ENCODE results near the gene ORC6. TPM values are rescaled to one million over a fixed set of nuclear protein-coding genes. Genes with fewer than 3 reads are reported as not detected.
A peak's percentile ranks its signal among the peaks of the same experiment; 100 is the strongest.

ORC6 gene
- total and polyA plus RNA-seq, 9 of the 15 experiments (the other 6 are each of a cell fraction or from before 2014, with no cell fraction given): 18.7 to 71.4 (median 47.0) TPM

DNA sequence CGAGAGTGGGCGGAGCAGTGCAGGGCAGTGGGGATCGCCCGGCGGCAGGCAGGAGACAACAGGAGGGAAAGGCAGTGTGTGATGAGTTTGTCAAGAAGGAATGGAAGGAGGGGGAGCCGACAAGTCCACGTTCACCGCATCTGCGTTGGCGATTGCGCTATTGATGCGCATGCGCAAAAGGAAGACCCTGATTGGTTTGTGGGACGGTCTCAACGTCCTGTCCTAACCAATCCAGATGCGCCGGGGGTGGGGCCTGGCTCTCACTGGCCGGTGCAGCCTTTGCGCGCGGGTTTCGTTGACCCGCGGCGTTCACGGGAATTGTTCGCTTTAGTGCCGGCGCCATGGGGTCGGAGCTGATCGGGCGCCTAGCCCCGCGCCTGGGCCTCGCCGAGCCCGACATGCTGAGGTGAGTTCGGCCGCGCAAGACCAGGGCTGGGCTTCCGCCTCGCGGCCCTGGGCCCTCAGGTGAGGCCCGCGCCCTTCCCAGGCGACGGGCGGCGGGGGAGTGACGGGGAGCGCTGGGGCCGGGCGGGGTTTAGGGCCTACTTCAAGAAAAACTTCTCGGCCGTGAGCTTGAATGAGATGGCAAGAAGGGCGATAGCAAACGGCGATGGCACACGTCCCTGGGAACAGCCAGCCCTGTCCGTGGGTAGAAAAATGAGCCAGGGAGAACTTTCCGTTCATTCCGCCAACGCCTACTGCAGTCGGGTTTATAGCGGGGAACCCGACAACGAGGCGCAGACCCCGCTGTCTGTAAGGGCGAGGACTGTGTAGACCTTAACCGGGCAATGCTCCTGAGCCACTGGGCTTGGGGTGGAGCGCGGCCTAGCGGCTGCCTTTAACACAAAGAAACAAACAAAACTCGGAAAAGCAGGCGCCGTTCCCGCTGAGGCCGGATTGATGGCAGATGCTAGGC lies at the start of gene ORC6 (continued):
- TF ChIP-seq, protein P1, sequence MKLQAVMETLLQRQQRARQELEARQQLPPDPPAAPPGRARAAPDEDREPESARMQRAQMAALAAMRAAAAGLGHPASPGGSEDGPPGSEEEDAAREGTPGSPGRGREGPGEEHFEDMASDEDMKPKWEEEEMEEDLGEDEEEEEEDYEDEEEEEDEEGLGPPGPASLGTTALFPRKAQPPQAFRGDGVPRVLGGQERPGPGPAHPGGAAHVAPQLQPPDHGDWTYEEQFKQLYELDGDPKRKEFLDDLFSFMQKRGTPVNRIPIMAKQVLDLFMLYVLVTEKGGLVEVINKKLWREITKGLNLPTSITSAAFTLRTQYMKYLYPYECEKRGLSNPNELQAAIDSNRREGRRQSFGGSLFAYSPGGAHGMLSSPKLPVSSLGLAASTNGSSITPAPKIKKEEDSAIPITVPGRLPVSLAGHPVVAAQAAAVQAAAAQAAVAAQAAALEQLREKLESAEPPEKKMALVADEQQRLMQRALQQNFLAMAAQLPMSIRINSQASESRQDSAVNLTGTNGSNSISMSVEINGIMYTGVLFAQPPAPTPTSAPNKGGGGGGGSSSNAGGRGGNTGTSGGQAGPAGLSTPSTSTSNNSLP (IDR thresholded peaks at IDR 0.05; ENCODE audit: borderline replicate concordance, low read depth, low read length): no peak
- TF ChIP-seq ZNF175 (CRISPR knock-in tag; IDR thresholded peaks at IDR 0.05; ENCODE audit: low read depth) (no peak), PRPF4 (IDR thresholded peaks at IDR 0.05; ENCODE audit: insufficient read depth, low read depth, low read length, poor library complexity, severe bottlenecking) (no peak), GTF3C2 (IDR thresholded peaks at IDR 0.05; ENCODE audit: borderline replicate concordance, extremely low read depth, insufficient read length) (no peak), ZNF311 (CRISPR knock-in tag; IDR thresholded peaks at IDR 0.05) (no peak), ZNF197 (CRISPR knock-in tag; IDR thresholded peaks at IDR 0.05; ENCODE audit: low read depth) (no peak), CHD1 (IDR thresholded peaks at IDR 0.05; ENCODE audit: low read length) (peak; percentile 65), SMAD4 (CRISPR knock-in tag; conservative IDR thresholded peaks at IDR 0.05) (no peak), BRF1 (IDR thresholded peaks at IDR 0.05; ENCODE audit: borderline replicate concordance, extremely low read depth, insufficient read length) (no peak), ZFPM2 (CRISPR knock-in tag; IDR thresholded peaks at IDR 0.05) (no peak), CBX2 (IDR thresholded peaks at IDR 0.05; ENCODE audit: insufficient read depth, low read length, poor library complexity, severe bottlenecking) (no peak), TRIM25 (IDR thresholded peaks at IDR 0.05; ENCODE audit: borderline replicate concordance) (no peak)
- TF ChIP-seq, protein P2, sequence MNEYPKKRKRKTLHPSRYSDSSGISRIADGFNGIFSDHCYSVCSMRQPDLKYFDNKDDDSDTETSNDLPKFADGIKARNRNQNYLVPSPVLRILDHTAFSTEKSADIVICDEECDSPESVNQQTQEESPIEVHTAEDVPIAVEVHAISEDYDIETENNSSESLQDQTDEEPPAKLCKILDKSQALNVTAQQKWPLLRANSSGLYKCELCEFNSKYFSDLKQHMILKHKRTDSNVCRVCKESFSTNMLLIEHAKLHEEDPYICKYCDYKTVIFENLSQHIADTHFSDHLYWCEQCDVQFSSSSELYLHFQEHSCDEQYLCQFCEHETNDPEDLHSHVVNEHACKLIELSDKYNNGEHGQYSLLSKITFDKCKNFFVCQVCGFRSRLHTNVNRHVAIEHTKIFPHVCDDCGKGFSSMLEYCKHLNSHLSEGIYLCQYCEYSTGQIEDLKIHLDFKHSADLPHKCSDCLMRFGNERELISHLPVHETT (CRISPR knock-in tag; conservative IDR thresholded peaks at IDR 0.05 in 1 of 2, IDR thresholded peaks at IDR 0.05 in 1 of 2): no peak
- TF ChIP-seq, protein P3, sequence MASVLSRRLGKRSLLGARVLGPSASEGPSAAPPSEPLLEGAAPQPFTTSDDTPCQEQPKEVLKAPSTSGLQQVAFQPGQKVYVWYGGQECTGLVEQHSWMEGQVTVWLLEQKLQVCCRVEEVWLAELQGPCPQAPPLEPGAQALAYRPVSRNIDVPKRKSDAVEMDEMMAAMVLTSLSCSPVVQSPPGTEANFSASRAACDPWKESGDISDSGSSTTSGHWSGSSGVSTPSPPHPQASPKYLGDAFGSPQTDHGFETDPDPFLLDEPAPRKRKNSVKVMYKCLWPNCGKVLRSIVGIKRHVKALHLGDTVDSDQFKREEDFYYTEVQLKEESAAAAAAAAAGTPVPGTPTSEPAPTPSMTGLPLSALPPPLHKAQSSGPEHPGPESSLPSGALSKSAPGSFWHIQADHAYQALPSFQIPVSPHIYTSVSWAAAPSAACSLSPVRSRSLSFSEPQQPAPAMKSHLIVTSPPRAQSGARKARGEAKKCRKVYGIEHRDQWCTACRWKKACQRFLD (CRISPR knock-in tag; IDR thresholded peaks at IDR 0.05): no peak
